Neural crest cell (in vitro differentiated cells): ENCODE data around the gene HUS1. TPM values are rescaled to one million over a fixed set of nuclear protein-coding genes. Genes with fewer than 3 reads are reported as not detected.
"Not testable (repeated sequence)": the region's sequence is repeated elsewhere in the genome, so short reads cannot be mapped to it uniquely, and the experiment has no call there.

Source experiments
- DNase-seq: peaks from one replicate; pipeline ENCODE4 v3.0.0; 2021; ENCODE audit warnings: low read depth, mixed read lengths, low spot score
- H3K27ac Mint-ChIP-seq: one replicate; pipeline ENCODE4 v1.8.0; 2021; ENCODE audit warnings: mild to moderate bottlenecking, mixed read lengths; ENCODE audit not compliant: unreplicated experiment
- H3K27me3 Mint-ChIP-seq: 2 replicates; pipeline ENCODE4 v1.8.0; 2021; ENCODE audit warnings: low read depth, mild to moderate bottlenecking, mixed read lengths
- H3K36me3 Mint-ChIP-seq: 2 replicates; pipeline ENCODE4 v1.8.0; 2021; ENCODE audit warnings: low read depth, mild to moderate bottlenecking, mixed read lengths
- H3K4me1 Mint-ChIP-seq: 2 replicates; pipeline ENCODE4 v1.8.0; 2021; ENCODE audit warnings: mixed read lengths
- H3K4me3 Mint-ChIP-seq: one replicate; pipeline ENCODE4 v1.8.0; 2021; ENCODE audit warnings: mild to moderate bottlenecking, mixed read lengths
- H3K9me3 Mint-ChIP-seq: 2 replicates; pipeline ENCODE4 v1.8.0; 2021; ENCODE audit warnings: mixed read lengths
- total RNA-seq: library from RNA; stranded (reverse); gene quantifications from 2 replicates; pipeline ENCODE4 v1.2.1, GENCODE V29; 2021
- TF ChIP-seq, protein P1 (sequence below): fragments of 200-600 bp; sonication (generic); conservative IDR thresholded peaks from 2 replicates; pipeline ENCODE4 v1.5.0; 2021; ENCODE audit warnings: antibody characterized with exemption, mild to moderate bottlenecking

Gene HUS1
- total RNA-seq, 1 donor from 2014 or later: 43.1 TPM

DNA sequence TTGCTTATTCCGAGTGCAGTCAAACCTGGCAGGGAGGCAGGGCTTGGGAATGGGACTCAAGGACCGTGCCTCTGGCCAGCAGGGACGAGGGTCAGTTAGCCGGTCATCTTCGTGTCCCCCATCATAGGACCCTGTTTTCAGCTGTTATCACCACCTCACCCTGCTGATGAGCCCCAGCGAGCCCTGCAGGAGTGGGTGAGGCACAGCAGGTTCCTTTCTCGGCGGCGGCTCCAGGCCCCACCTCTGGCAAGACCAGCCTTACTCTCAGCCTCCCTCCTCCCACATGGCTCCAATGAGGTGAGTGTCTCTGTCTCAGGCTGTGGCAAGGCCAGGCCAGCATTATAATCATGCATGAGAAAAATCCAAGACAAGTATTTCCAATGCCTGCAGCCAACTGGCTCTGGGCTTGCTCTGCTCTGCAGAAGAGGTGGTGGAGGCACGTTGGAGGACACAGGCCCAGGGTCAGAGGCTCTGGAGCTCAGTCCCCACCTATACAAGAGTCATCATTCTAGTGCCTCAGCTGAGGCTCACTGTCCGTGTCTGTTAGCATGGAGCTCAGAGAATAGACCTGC, 46.9 kb downstream of the HUS1 start:
- TF ChIP-seq, protein P1, sequence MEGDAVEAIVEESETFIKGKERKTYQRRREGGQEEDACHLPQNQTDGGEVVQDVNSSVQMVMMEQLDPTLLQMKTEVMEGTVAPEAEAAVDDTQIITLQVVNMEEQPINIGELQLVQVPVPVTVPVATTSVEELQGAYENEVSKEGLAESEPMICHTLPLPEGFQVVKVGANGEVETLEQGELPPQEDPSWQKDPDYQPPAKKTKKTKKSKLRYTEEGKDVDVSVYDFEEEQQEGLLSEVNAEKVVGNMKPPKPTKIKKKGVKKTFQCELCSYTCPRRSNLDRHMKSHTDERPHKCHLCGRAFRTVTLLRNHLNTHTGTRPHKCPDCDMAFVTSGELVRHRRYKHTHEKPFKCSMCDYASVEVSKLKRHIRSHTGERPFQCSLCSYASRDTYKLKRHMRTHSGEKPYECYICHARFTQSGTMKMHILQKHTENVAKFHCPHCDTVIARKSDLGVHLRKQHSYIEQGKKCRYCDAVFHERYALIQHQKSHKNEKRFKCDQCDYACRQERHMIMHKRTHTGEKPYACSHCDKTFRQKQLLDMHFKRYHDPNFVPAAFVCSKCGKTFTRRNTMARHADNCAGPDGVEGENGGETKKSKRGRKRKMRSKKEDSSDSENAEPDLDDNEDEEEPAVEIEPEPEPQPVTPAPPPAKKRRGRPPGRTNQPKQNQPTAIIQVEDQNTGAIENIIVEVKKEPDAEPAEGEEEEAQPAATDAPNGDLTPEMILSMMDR: no peak
- no peak overlapping the region for H3K27ac Mint-ChIP-seq
- no peaks in the 10 kb centered on the region for H3K27me3 Mint-ChIP-seq
- H3K4me3 Mint-ChIP-seq: no peak overlapping the region
- peaks cover 40% of the 10 kb centered on the region for H3K4me1 Mint-ChIP-seq
- no peaks in the 10 kb centered on the region for H3K9me3 Mint-ChIP-seq
- DNase-seq: no peak
- H3K36me3 Mint-ChIP-seq: no peaks in the 10 kb centered on the region

DNA sequence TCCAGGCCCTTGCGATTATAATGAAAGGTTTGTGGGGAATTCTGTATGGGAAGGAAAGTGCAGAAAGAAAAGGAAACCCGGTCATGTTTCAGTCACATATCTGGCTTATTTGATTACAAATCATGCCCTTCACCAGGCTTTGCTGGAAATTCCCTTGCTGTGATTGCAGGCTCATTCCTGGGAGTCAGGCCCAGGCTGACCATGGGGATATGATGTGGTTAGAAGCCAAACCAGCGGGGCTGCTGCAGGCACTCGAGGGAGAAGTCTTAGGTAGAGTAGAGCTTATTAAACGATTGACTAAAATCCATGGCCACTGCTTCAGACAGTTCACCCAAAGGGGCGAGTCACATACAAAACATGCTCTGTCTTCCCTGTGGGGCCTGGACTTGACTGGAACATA, 47.4 kb downstream of the HUS1 start:
- H3K27me3 Mint-ChIP-seq: no peaks in the 10 kb centered on the region
- H3K4me3 Mint-ChIP-seq: no peak overlapping the region
- H3K4me1 Mint-ChIP-seq: peaks cover 34% of the 10 kb centered on the region
- DNase-seq: no peak
- H3K36me3 Mint-ChIP-seq: no peaks in the 10 kb centered on the region
- H3K27ac Mint-ChIP-seq: no peak overlapping the region
- H3K9me3 Mint-ChIP-seq: no peaks in the 10 kb centered on the region
- TF ChIP-seq, protein P1: no peak

DNA sequence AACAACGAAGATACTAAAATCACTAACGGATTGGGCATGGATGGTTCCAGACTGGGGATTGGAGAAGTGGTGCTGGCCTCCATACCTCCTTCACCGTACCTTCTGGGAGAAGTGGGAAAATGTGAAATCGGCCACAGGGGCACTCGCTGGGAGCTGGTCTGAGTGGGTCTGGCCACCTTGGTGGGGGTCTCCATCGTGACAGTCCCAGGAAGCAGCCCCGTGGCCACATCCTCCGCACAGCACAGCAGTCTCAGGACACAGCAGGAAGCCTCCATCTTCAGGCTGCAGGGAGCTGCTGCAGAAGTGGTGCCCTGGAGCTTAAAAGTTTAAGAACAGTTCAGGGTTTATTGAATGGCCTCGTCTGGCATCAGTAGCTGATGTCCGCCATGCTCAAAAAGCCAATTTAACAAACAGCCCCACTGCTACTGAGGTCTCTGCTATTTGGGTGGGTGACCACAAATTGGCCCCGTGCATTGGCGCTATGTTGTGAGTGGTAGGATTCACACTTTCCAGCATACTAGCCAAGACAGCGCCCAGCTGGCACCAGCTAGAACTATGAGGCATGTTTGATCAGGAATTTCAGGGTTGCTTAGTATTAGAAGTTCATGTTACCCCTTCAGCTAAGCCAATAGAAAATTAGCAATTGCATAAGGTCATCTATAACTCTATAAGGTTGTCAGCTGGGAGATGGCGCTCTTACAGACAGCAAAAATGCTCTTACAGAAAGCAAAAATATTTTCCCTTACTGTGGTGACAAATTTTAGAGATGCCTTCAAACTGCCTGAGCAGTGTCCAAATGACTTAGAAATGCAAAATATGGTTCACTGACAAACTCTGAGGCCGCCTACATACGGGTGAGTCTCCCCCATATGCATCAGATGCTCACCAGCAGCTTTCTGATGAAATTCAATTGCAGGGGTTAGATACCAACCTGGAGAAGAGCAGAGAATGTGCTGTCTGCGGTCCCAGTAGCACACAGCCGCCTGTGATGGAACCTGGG, 48.1 kb downstream of the HUS1 start:
- H3K4me3 Mint-ChIP-seq: no peak overlapping the region
- H3K27me3 Mint-ChIP-seq: no peaks in the 10 kb centered on the region
- no peaks in the 10 kb centered on the region for H3K36me3 Mint-ChIP-seq
- no peak overlapping the region for H3K27ac Mint-ChIP-seq
- H3K9me3 Mint-ChIP-seq: no peaks in the 10 kb centered on the region
- DNase-seq: no peak
- TF ChIP-seq, protein P1: no peak
- peaks cover 27% of the 10 kb centered on the region for H3K4me1 Mint-ChIP-seq

DNA sequence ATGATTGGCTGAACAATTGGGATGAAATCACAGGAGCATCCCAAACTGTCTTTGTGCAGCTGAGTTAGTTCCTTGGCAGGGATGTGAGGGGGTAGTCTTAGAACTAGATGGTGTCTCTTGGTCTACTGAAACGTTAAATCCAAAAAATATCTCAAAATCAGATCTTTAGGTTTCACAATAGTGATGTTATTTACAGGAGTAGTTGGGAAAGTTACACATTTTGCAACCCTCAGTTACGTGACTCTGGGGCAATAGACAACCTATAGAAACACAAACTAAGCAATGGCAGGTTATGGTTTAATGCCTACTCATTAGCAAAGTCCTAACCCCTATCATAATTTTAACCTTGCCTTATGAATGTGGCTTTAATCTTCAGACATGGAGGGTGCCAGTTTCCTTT, 55.1 kb downstream of the HUS1 start:
- Mint-ChIP-seq H3K4me1 (no peaks in the 10 kb centered on the region), H3K27ac (no peak overlapping the region), H3K4me3 (no peak overlapping the region), H3K27me3 (no peaks in the 10 kb centered on the region), H3K36me3 (peaks cover 6% of the 10 kb centered on the region), H3K9me3 (peaks cover 11% of the 10 kb centered on the region)
- TF ChIP-seq, protein P1: no peak
- DNase-seq: no peak

DNA sequence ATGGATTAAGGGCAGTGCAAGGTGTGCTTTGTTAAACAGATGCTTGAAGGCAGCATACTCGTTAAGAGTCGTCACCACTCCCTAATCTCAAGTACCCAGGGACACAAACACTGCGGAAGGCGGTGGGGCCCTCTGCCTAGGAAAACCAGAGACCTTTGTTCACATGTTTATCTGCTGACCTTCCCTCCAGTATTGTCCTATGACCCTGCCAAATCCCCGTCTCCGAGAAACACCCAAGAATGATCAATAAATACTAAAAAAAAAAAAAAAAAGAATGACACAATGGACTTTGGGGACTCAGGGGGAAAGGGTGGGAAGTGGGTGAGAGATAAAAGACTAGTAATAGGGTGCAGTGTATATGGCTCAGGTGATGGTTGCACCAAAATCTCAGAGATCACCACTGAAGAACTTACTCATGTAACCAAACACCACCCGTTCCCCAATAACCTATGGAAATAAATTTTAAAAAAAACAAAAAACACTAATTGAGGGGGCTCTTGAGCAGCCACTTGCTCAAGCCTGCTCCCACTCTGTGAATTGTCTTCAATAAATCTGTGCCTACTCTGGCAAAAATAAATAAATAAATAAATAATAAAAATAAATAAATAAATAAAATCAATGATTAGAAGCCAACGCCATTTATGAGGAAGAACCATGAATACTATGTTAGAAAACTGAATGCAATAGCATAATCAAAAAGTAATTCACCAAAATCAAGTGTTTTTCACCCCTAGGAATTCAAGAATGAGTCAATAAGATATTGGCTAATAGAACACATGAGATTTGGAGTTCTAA, 56.1 kb downstream of the HUS1 start:
- not testable (repeated sequence) for H3K36me3 Mint-ChIP-seq, H3K27ac Mint-ChIP-seq, H3K27me3 Mint-ChIP-seq, H3K4me1 Mint-ChIP-seq, H3K4me3 Mint-ChIP-seq, DNase-seq
- H3K9me3 Mint-ChIP-seq: peaks cover 13% of the 10 kb centered on the region

DNA sequence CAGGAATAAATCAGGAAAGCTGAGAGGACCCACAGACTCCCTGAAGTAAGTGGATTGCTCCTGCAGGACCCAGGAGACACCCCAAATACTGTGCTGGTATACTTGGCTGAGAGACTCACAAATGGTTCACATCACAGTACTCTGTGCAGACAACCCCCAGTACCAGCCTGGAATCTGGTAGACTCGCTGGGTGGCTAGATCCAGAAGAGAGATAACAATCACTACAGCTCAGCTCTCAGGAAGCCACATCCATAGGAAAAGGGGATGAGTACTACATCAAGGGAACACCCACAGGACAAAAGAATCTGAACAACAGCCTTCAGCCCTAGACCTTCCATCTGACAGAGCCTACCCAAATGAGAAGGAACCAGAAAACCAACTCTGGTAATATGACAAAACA, 62.9 kb downstream of the HUS1 start:
- Mint-ChIP-seq H3K4me1 (peaks cover 17% of the 10 kb centered on the region), H3K36me3 (peaks cover 17% of the 10 kb centered on the region), H3K9me3 (peaks cover 19% of the 10 kb centered on the region)
- not testable (repeated sequence) for H3K27me3 Mint-ChIP-seq, H3K4me3 Mint-ChIP-seq, H3K27ac Mint-ChIP-seq, DNase-seq
